Measurements from ENCODE around the gene APBA2.

- TF ChIP-seq HMG20B (CRISPR knock-in tag; conservative IDR thresholded peaks at IDR 0.05): no peak
- no peak for TF ChIP-seq HMGXB4 (CRISPR knock-in tag; IDR thresholded peaks at IDR 0.05; ENCODE audit: borderline replicate concordance in 1 of 2, low read depth in 1 of 2)
- no peak for TF ChIP-seq MLXIP (CRISPR knock-in tag; IDR thresholded peaks at IDR 0.05; ENCODE audit: borderline replicate concordance)
- TF ChIP-seq NFATC3 (CRISPR knock-in tag; IDR thresholded peaks at IDR 0.05): no peak
- no peak for TF ChIP-seq CBX1 (IDR thresholded peaks at IDR 0.05; ENCODE audit: low read depth)
- no peak for TF ChIP-seq ZNF430 (CRISPR knock-in tag; IDR thresholded peaks at IDR 0.05)
- no peak for TF ChIP-seq PREB (CRISPR knock-in tag; IDR thresholded peaks at IDR 0.05)
- TF ChIP-seq NRL (CRISPR knock-in tag; IDR thresholded peaks at IDR 0.05; ENCODE audit: borderline replicate concordance): no peak
- no peak for TF ChIP-seq ZEB1 (IDR thresholded peaks at IDR 0.05; ENCODE audit: insufficient replicate concordance, low read depth)
- TF ChIP-seq SAFB2 (CRISPR knock-in tag; IDR thresholded peaks at IDR 0.05; ENCODE audit: borderline replicate concordance, low read depth): no peak
- no peak for TF ChIP-seq POLR2A (IDR thresholded peaks at IDR 0.05; ENCODE audit: insufficient read depth in 1 of 2, low read depth in 2 of 2, low read length in 2 of 2)
- TF ChIP-seq TGIF2 (CRISPR knock-in tag; IDR thresholded peaks at IDR 0.05): no peak
- TF ChIP-seq NR2F1 (CRISPR knock-in tag; IDR thresholded peaks at IDR 0.05): no peak
- no peak for TF ChIP-seq CTCF (CRISPR knock-in tag; IDR thresholded peaks at IDR 0.05)
These were observed 4.6 kb upstream of the APBA2 start for GRCh38 chr15:28881170-28881569.

All from HepG2 (cell line).